ENCODE results near the gene DYNC2I2.

GRCh38 chr9:128632486-128632885 is 24.2 kb downstream of the DYNC2I2 start:
- TF ChIP-seq POLR2A (IDR thresholded peaks at IDR 0.05), result no peak
- TF ChIP-seq CTCF (IDR thresholded peaks at IDR 0.05), result no peak

Data from lower leg skin (tissue), 3 donors.